Measurements from ENCODE around the gene BUD23.
"Not testable (repeated sequence)": the region's sequence is repeated elsewhere in the genome, so short reads cannot be mapped to it uniquely, and the experiment has no call there.

BUD23 gene

DNA sequence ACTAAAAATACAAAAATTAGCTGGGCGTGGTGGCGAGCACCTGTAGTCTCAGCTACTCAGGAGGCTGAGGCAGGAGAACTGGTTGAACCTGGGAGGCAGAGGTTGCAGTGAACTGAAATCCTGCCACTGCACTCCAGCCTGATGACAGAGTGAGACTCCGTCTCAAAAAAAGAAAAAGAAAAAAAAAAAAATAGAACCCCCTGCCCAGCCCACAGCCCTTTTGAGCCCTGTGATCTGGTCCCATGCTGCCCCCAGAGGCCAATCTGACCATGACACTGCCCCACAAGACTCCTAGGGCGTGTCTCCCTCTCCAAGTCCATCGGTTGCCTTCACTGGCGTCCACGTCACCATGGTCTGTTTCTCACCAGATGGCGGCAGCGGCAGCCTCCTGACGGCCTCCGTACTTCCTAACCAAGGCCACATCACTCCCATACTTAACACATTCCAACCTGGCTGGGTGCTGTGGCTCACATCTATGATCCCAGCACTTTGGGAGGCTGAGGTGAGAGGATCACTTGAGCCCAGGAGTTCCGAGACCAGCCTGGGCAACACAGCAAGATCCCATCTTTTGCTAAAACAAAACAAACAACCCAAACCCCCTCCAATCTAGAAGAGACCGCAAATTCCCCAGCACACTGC, 18.1 kb downstream of the BUD23 start:
- DNase-seq: peak in 1 of 3 experiments; percentile 37

DNA sequence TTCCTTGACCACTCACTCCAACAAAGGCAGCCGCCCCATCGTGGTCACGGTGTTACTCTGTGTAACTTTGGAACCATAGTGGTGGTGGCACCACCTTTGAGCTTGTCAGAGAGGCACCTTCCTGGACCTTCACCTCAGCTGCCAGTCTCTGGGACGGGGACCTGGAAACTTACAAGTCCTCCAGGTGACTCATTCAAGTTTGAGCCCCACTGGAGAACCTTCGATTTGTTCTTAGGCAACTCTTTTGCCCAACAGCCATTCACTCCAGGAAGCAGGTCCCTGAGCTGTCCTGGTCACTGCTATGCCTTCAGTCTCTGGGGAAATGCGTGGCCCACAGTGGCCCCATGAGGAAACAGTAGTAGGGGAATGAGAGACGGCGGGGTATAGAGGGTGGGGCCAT, 18.8 kb downstream of the BUD23 start:
- no peak for DNase-seq

DNA sequence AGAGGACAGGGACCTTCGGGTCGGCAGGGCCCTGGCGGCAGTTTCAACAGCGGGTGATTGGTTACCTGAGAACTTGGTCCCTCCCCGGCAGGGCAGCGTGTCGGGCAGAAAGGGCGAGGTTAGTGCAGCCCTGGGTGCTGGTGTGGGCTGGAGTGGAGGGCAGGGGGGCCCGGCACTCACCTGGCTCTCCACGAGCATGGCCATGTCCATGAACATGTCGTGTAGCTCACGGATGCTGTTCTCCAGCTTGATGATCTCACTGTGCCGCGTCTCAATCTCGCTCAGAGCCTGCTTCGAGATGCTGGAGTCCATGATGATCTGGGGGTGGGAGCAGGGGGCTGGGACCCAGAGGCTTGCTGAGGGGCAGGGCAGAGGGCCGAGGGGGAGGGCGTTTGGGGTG, 19.3 kb downstream of the BUD23 start:
- no peak for DNase-seq

DNA sequence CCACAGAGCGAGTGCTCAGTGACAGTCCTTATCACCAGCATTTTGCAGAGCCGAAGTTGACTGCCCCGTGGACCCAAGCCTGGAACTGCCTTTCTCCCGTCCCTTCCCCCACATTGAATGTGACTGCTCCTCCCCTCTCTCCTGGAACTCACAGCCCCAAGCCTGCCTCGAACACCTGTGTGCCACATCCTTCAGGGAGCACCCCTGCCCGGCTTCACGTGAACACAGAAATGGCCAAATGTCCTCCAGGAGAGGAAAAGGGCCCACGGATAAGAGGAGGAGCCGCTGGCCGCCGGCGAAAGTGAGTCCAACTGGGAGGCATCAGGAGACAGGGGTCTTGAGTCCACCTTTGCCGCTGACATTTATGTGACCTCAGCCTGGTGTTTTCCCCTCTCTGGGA, 19.8 kb downstream of the BUD23 start:
- no peak for DNase-seq

DNA sequence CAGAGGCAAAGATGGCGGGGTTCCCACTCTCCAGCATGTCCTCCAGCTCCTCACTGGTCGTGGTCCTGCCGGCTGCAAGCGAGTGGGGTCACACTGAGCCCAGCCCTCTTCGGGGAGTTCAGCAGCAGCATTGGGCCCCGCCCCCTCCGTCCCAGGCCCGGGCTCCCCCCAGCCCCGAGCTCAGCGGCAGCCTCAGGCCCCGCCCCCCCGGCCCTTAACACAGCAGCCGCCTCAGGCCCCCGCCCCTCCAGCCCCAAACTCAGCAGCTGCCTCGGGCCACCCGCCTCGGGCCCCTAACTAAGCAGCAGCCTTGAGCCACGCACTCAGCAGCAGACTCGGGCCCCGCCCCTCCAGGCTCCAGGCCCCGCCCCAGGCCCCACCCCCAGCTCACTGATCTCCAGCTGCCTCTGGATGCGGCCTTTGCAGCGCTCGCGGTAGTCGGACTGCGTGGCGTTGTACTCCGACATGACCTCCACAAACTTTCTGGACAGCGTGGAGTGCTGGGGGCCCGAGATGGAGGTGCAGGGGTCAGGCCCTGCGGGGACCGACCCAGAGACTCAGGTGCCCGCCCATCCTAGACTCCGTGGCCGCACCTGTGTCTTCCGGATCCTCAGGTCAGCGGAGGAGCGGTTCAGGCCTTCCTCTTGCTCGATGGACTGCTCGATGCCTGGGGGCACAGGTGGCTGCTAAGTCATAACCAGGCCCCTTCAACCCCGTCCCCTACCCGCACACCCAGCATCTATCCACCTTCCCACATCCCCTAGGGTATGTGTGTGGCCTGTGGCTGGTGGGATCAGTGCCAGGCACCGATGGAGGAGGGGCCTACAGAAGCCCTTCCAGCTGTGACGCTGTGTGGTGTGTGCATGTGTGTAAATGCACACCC, 20.6 kb downstream of the BUD23 start:
- peak in 1 of 3 experiments; percentile 78 for DNase-seq

DNA sequence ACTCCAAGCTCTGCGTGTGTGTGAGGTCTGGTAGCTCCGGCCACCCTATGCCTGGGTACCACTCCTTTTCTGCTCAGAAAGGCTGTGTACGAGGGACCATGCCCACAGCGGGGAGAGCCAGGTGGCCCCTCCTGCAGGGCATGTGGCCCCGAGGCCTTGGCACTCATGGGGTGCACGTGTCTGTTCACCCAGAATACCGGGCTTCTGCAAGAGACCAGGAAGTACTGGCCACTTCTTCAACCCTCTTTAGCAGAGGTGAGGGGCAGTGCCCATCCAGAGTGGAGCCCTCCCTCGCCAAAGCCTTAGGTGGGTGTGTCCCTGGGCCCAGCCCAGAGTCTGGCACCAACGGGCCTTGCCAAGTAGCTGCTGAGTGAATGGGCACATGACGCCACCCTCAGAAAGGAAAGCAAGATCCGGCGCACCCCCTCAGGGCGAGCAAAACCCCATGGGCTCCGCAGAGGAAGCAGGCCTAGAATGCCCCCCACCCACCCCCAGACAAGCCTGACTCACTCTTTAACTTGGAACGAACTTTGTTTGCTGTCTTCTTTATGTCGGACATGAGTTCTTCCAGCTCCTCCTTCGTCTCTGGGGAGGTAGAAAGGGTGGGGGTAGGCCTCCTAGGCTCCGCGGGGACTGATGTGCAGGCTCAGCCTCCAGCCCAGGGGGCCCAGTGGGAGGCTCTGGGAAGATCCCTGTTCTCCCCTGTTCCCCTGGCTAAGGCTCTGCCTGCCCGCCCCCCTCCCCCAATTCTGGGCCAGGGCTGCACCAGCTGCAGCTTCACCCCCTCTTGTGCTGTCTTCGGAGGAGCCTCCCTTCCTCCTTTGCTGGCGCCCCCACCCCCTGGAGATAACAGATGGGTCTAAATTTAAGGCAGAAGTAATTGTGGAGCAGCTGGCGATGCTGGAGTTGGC, 21.5 kb downstream of the BUD23 start:
- peak in 2 of 3 experiments; percentile 54 to 69 for DNase-seq

DNA sequence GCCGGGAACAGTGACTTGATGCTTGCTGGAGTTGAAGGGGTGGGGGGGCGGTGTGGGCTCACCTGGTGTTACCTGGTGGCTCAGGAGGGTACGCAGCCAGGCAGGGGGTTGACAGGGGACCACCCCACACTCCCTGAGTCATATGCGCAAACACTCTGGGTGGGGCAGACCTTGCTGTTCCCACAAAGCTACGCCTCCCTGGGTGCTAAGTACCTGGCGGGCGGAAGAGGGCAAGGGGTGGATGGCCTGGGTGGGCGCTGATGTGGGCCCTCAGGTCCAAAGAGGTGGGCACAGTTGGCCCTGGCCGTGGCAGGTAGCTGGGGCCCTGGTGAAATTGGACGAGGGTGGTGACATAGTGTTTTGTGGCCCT, 22.1 kb downstream of the BUD23 start:
- DNase-seq: no peak

DNA sequence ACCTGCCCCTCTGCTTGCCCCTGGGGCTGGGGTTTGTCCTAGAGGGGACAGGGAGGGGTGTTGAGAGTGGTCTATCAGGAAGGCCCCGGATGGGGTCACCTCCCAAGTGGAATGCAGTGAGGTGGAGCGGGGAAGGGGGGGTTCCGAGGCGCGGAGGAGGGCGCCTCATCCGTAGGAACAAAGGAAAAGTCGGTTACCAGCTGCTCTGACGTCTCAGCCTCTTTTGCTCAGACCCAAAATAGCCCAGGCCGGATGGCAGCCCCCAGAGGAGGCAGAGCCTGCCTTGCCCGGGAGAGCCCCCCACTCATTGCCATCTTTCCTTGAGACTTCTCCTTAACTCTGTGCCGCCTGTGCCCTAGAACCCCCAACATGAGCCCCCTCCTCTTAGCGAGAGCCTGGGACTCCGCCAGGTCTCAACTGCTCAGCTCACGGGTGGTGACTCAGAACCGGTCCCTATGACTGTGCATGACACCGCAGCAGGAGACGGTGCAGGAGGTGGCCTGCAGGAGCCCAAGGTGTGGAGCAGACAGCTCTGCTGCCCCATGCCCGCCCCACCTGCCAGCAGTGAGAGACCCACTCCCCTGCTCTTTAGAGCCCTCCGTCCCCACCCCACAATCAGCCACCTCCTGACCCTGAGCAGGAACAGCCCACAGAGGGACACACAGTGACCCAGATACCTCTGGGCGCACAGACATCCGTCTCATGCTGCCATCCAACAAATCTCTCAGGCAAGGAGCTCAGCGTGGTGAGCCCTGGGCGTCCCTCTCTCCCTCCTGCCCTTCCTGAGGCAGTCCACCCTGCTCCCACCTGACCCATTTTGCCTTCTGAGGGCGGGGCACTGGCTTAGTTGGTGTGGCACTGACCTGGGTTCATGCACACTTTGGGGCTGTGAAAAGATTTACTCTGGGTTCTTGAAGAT, 23.0 kb downstream of the BUD23 start:
- DNase-seq: peak in 1 of 3 experiments; percentile 47

DNA sequence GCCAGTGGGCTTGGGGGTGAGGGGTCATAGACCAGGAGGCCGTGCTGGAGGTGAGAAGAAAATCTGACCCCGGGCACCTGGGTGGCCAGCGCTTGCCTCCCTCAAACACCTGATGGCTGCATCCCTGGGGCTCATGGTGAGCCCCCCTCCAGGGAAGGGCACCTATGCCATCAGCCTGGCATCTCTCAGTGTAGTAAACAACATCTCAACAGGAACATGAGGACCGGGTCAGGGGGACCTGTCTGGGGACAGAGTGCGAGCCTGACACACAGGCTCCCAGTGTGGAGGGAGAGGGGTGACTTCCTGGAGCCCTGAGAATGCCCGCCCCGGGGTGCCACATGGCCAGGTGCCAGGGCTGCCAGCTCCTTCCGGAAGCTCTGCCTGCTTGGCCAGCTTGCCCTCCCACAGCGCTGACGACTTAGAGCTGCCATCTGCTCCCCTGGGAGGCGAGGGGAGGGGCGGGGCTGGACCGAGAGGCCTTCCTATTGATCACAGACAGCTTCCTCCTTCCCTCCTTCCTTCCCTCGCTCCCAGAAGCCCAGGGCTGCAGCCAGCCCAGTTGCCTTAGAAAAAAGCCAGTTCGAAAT, 23.7 kb downstream of the BUD23 start:
- peak; percentile 47 to 96 (median 93) for DNase-seq

DNA sequence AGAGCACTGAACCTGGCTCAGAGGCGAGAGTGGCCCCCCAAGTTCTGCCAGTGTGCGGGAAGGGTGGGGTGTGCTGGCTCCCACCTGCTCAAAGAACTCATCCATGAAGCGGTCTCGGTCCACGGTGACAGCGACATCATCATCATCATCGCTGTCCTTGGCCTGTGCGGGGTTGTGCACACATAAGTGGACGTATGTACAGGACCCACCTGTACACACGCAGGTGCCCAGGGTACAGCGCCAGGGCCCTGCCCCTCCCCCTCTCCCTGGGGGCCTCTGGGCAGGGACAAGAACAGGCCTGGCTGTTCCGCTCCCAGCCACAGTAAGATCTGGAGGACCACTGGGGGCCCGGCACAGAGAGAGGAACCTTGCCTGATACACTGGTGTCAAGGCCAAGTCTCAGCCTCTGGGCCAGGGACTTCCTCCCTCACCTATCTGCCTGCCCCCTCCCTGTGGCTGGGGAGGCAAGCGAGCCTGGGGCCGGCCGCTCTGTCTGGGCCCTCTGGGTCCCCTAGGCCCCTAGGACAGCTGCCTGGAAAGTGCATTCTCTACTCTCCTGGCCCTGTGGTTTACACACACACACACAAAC, 25.7 kb downstream of the BUD23 start:
- no peak for DNase-seq

DNA sequence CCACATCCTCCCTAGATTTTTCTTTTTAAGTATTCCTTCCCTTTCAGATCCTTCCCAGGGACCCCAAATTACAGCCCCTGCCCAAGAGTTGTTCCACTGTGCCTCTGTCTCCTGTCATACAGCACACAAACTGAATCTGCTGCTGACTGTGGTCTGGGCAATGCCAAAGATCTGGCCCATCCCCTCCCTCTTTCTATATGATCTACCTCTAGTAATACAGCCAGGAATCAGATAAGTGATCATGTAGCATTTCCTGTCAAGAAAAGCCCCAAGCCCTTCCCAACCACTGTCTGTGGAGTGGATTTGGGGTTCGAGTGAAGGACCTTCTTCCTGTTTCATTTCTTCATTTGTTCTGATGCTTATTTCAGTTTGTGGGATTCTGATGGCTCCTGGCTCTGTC, 29.4 kb downstream of the BUD23 start:
- DNase-seq: no peak

DNA sequence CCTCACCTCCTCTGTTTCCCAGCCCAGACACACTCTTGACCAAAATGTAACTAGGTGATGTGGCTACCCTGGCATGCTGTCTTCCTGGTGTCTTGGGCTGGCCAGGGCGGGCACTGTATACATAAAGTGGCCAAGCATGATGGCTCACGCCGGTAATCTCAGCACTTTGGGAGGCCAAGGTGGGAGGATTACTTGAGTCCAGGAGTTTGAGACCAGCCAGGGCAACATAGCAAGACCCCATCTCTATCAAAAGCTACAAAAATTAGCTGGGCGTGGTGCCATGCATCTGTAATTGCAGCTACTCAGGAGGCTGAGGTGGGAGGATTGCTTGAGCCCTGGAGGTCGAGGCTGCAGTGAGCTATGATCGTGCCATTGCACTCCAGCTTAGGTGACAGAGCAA, 29.9 kb downstream of the BUD23 start:
- DNase-seq: not testable (repeated sequence)

DNA sequence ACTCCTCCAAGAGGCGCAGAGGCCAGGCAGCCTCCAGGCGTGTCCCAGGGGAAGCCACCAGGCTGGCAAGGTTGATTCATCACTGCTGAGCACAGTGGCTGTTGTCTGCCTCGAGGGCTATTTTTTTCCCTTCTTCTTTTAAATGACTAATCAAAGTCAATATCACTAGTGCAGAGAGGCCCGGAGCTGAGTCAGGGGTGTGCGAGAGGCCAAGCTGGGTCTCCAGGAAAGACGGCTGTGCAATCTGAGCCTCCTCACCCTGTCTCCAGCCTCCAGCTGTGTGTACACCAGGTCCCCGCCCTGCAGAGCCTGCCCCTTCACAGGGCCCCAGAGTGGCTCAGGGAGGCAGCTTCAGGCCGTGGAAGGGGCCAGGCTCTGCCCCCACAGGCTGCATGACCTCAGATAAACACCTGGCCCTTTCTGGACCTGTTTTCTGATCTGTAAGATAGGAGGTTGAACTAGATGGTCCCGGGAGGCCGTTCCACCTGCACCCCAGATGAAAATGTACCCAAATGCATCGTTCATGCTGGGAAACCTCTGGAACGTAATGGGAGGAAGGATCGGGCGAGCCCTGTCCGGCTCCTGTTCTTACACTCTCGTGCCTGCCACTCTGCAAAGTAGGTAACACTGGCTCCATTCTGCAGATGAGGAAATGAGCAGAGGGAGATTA, 32.4 kb downstream of the BUD23 start:
- DNase-seq: peak; percentile 75 to 90 (median 77)

DNA sequence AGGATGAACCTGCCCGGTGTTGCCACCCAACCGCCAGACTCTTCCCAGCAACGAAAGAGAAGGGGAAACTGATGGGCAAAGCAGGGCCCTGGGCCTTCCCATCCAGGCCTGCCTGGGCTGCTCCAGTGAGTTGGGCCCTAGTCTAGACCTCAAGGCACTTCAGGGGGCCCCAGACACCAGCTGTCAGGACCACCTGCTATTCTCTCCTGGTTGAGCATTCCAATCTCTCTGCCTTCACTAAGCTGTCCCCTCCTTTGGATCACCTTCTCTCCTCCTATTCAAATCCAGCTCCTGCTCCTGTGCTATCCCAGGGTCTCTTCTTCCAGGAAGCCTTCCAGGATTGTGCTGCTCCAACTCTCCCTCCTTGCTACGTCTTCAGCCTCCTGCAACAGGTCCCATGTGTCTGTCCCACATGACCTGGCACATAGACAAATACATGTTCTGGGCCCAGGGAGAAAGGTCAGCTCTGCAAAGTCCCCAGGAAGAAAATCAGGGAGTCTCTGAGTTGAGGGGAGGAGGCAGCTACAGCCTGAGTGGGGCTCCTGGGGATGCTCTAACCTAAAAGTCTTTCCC, 33.0 kb downstream of the BUD23 start:
- no peak for DNase-seq

DNA sequence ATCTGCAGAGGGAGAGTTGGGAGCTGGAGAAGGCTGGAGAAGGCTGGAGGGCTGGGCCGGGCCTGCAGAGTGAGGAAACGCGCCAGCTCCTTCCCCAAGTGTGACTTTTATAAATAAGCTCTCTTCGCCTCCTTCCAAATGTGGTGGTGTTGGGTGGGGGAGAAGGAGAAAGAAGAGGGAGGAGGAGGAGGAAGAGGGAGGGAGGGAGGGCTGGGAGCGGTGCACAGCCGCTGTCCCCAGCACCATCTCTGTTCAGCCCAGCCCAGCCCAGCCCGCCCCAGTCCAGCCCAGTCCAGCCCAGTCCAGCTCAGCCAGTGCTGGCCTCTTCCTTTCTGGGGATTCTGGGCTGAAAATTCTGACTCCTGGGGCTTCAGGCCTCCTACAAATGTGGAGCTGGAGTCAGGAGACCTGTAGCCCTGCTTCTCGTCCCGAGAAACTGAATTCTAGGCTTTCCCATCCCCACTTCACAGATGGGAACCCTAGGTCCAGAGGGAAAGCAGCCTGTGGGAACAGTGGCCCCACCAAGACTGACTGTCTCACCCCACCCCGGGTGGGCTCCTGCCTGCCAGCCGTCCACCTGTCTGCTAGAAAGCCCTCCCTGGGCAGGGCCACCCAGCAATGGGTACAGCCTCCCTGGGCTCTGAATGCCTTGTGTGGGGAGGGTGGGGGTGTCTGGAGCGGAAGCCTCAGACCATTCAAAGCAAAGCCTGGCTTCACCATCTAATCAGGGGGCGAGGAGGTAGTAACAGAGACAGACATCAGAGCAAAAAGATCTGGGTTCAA, 33.8 kb downstream of the BUD23 start:
- DNase-seq: no peak

DNA sequence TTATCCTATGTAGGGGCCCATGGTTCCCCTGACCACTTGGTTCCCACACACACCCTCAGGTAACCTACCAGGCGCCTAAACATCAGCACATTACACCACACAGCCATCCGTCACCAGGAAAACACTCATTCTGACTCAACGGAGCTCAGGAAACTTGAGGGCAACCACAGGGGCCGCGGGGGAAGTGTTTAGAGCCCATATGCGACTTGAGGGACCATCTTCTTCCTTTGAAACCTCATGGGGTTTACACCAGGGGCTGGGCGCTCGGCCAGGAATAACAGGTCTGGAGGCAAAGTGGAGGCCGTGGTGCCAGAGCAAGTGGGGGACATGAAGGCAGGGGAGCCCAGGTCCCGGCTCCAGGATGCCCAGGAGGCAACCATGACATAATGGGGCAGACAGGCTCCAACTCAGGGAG, 34.6 kb downstream of the BUD23 start:
- DNase-seq: no peak

DNA sequence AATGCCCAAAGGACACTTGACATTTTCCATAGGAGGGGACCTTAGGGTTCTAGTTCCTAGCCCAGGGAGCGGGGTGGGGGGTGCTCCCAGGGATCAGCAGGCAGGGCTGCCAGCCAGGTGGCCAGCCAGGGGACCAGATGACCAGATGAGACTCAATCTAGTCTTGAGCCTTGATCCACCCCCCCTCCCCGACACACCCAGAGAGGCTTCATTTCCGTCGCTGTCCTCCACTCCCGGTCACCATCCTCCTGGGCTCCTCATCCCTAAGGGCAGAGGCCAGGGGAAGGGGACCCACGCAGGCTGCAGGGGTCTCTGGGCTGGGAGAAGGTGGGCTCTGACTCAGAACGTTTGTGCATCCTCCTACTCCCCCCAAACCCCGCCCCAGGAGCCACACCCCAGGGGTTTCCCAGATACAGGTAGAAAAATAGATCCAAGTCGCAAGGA, 35.1 kb downstream of the BUD23 start:
- no peak for DNase-seq

DNA sequence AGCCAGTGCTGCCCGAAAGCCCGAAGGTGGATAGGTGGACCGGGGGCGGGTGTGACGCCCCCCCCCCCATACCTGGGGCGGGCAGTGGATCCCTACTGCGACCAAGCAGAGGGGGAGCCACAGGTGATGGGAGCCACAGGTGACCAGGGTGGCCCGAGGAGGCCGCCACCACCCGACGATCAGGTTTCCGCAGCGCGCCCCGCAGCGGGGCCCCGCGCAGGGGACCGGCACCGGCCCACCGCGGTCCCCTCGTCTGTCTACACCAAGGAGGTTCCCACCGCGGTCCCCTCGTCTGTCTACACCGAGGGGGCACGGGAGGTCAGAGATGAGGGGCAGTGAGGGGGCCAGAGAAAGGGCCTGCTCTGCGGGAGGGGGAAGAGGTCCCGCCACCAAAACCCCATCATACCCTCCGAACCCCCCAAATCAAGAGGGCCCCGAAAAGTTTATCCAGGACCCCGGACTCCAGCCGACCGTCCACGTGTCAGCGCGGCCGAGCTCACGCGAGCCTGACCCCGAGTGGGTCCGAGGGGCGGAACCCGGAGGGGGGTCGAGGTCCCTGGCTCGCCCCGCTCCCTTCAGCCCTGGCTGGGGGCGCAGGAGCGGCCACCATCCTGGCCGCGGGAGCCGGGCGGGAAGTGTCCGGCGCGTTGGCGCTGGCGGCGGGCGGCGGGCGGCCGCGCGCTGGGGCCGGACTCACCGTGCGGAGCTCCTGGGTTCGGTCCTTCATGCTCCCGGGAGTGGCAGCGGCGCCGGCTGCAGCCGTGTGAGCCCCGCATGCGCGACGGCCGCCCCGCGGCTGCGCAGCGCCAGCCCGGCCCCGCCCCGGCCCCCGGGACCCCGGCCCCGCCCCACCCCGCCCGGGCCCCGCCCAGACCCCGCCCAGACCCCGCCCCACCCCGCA, 35.8 kb downstream of the BUD23 start, which contains the start of gene STX1A:
Gene STX1A, minus strand, starts transcription at position 765 of the 901 bp plus-strand sequence. Its CDS starts 38 bp downstream, at position 727.
- peak; percentile 81 to 83 (median 81) for DNase-seq
